CD14-positive monocyte (primary cell): ENCODE results near the gene FAM120B. TPM values are rescaled to one million over a fixed set of nuclear protein-coding genes. Genes with fewer than 3 reads are reported as not detected.

Experiments used
- DNase-seq, 3 donors: peaks; one replicate each; pipeline ENCODE4 v3.0.0-alpha.2; 2011 to 2022
- H2AFZ ChIP-seq: 2 replicates; pipeline ENCODE4 v1.6.0; 2012; ENCODE audit warnings: mild to moderate bottlenecking, low read depth, low read length, inconsistent platforms; ENCODE audit not compliant: insufficient read depth, poor library complexity, severe bottlenecking
- H3K27ac ChIP-seq, 2 donors: 1 replicate in 1 of 2; 2 replicates in 1 of 2; pipeline ENCODE4 v1.5.1; 2012 to 2013; ENCODE audit warnings: low read length in 2 of 2, control low read depth in 1 of 2, inconsistent platforms in 1 of 2, low read depth in 1 of 2, mild to moderate bottlenecking in 1 of 2
- H3K27me3 ChIP-seq, 2 donors: one replicate each; pipeline versions ENCODE4 v1.6.0 to v1.6.1; 2011 to 2013; ENCODE audit warnings: low read length in 2 of 2; ENCODE audit not compliant: control insufficient read depth in 2 of 2, insufficient read depth in 2 of 2
- H3K36me3 ChIP-seq, 2 donors: replicated peaks in 1 of 2; 1 replicate in 1 of 2; 2 replicates in 1 of 2; pipeline versions ENCODE4 v1.5.1 to v1.6.1; 2012 to 2013; ENCODE audit warnings: low read length in 2 of 2, control low read depth in 1 of 2, inconsistent platforms in 1 of 2, mild to moderate bottlenecking in 1 of 2; ENCODE audit not compliant: insufficient read depth in 2 of 2, control insufficient read depth in 1 of 2
- H3K4me1 ChIP-seq, 2 donors: 1 replicate in 1 of 2; 2 replicates in 1 of 2; pipeline versions ENCODE4 v1.5.1 to v1.6.1; 2012 to 2013; ENCODE audit warnings: low read length in 2 of 2, control low read depth in 1 of 2, inconsistent platforms in 1 of 2, mild to moderate bottlenecking in 1 of 2, moderate library complexity in 1 of 2; ENCODE audit not compliant: insufficient read depth in 2 of 2, control insufficient read depth in 1 of 2
- H3K4me2 ChIP-seq: replicated peaks from 2 replicates; pipeline ENCODE3; 2012; ENCODE audit warnings: low read length, moderate library complexity, mild to moderate bottlenecking; ENCODE audit not compliant: poor library complexity, severe bottlenecking; ENCODE audit errors: extremely low read depth
- H3K4me3 ChIP-seq, 3 experiments: fragments of 200-600 bp in 1 of 3; sonication (generic) in 1 of 3; replicated peaks in 1 of 3; 1 replicate in 2 of 3; 2 replicates in 1 of 3; pipeline ENCODE4 v1.5.1; 2011 to 2013; ENCODE audit warnings: low read length in 3 of 3, mild to moderate bottlenecking in 3 of 3, control low read depth in 2 of 3, low read depth in 2 of 3, inconsistent platforms in 1 of 3, moderate library complexity in 1 of 3
- H3K79me2 ChIP-seq: 2 replicates; pipeline ENCODE4 v1.6.0; 2012; ENCODE audit warnings: mild to moderate bottlenecking, control low read depth, inconsistent platforms, low read length, moderate library complexity; ENCODE audit not compliant: insufficient read depth
- H3K9ac ChIP-seq: 2 replicates; pipeline ENCODE4 v1.6.0; 2017; ENCODE audit warnings: low read length, mild to moderate bottlenecking; ENCODE audit not compliant: insufficient read depth, poor library complexity, severe bottlenecking
- H3K9me3 ChIP-seq, 2 donors: replicated peaks in 1 of 2; 1 replicate in 1 of 2; 2 replicates in 1 of 2; pipeline versions ENCODE4 v1.5.1 to v1.6.1; 2012 to 2013; ENCODE audit warnings: low read length in 2 of 2, control low read depth in 1 of 2; ENCODE audit not compliant: control insufficient read depth in 1 of 2, insufficient read depth in 1 of 2
- H4K20me1 ChIP-seq: 2 replicates; pipeline ENCODE4 v1.6.0; 2012; ENCODE audit warnings: mild to moderate bottlenecking, low read length, control low read depth, moderate library complexity; ENCODE audit not compliant: insufficient read depth
- H3K27ac Mint-ChIP-seq, 7 donors: one replicate each; pipeline ENCODE4 v1.8.0; 2020; ENCODE audit warnings: mild to moderate bottlenecking in 7 of 7, mixed read lengths in 7 of 7, moderate library complexity in 6 of 7, inconsistent platforms in 2 of 7
- H3K27me3 Mint-ChIP-seq, 3 donors: one replicate each; pipeline ENCODE4 v1.8.0; 2021 to 2022; ENCODE audit warnings: low read depth in 3 of 3, mild to moderate bottlenecking in 3 of 3, mixed read lengths in 3 of 3, moderate library complexity in 3 of 3, inconsistent platforms in 1 of 3
- H3K36me3 Mint-ChIP-seq, 2 donors: one replicate each; pipeline ENCODE4 v1.8.0; 2020; ENCODE audit warnings: mixed read lengths in 2 of 2, inconsistent platforms in 1 of 2, mild to moderate bottlenecking in 1 of 2
- H3K4me1 Mint-ChIP-seq: one replicate; pipeline ENCODE4 v1.8.0; 2020; ENCODE audit warnings: mild to moderate bottlenecking, mixed read lengths
- H3K4me3 Mint-ChIP-seq, 2 donors: one replicate each; pipeline ENCODE4 v1.8.0; 2020; ENCODE audit warnings: mild to moderate bottlenecking in 2 of 2, mixed read lengths in 2 of 2, moderate library complexity in 1 of 2
- H3K9me3 Mint-ChIP-seq, 7 donors: one replicate each; pipeline ENCODE4 v1.8.0; 2020 to 2022; ENCODE audit warnings: mixed read lengths in 7 of 7, mild to moderate bottlenecking in 6 of 7, moderate library complexity in 6 of 7, inconsistent platforms in 2 of 7
- WGBS: methylation state at CpG from one replicate; pipeline ENCODE4 v1.1.5; 2013; ENCODE audit warnings: missing lambda C conversion rate; ENCODE audit not compliant: insufficient coverage; 5-methylcytosine and 5-hydroxymethylcytosine counted together
- intact Hi-C, 2 donors: fragments of 100-400 bp; cut with micrococcal nuclease; formaldehyde crosslinking; loops; one replicate each; pipeline versions ENCODE4 v1.15.0 to v1.15.1; 2023
- polyA plus RNA-seq, 3 donors: library from polyadenylated mRNA; depleted of rRNA in 1 of 3; unstranded in 2 of 3; stranded (reverse) in 1 of 3; fragments of 300-500 nt in 2 of 3; fragments of >200 nt in 1 of 3; fragmentation: Illumina TruSeq in 2 of 3; gene quantifications; 1 replicate in 2 of 3; 2 replicates in 1 of 3; pipeline ENCODE4 v1.2.3, GENCODE V29; 2012 to 2021
- TF ChIP-seq, protein P1 (sequence below): fragments of 200-600 bp; IDR thresholded peaks from one replicate; pipeline ENCODE4 v1.8.0; 2022; ENCODE audit warnings: antibody characterized with exemption, mild to moderate bottlenecking

The FAM120B gene
- polyA plus RNA-seq, 3 donors, result 10.6 to 20.2 (median 11.2) TPM

DNA sequence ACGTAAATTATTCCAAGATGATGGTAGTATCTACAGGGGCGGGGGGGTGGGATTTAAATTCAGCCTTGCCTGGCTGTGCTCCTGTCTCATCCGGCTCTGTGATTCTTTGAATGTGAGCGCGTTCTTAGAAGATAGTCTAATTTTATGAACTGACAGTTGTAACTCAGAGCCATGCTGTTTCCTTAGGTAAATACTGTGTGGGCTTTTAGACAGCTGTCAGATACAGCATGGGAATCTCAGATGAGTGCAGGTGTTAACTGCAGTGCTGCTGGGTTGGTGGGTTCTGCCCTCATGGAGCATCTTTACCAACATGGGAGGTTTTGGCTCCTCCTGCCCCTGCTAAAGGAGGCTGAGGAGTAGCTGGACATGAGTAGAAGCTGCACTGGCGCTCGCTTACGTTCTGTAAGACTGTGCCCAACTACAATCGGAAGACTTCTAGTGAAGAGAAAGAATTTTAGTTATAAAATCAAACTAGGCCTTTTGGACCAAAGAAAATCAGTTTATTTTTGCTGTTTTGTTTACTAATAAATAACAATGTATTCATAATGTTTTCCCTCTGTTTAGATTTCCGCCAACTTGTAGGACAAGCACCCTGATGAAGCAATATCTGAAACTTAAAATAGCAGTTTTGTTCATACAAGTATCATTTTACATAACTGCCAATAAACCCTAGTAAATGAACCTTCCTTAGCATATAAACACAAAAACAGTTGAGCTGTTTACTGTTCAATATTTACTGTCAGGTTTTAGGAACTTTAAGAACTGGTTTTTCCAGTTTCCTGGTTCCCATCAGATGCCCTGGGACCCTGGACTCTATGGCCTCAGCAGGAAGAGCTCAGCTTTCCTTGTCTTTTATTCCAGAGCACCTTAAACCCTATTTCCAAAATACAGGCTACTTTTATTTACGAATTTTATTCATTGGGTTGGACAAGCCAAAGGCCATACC, 66.1 kb downstream of the FAM120B start:
- H2AFZ ChIP-seq, result no peak overlapping the region
- no peaks in the 10 kb centered on the region for H3K79me2 ChIP-seq
- H3K9me3 Mint-ChIP-seq, result no peaks in the 10 kb centered on the region
- peak overlapping the region in 1 of 7 donors; percentile 46 for H3K27ac Mint-ChIP-seq
- H4K20me1 ChIP-seq, result no peaks in the 10 kb centered on the region
- H3K27ac ChIP-seq, result no peak overlapping the region
- H3K4me3 ChIP-seq, result no peak overlapping the region
- no peak overlapping the region for H3K9ac ChIP-seq
- peaks cover 17 to 71% of the 10 kb centered on the region in 2 donors for H3K36me3 ChIP-seq
- no peaks in the 10 kb centered on the region for H3K27me3 Mint-ChIP-seq
- H3K9me3 ChIP-seq, result no peaks in the 10 kb centered on the region
- H3K4me3 Mint-ChIP-seq, result no peak overlapping the region
- peaks cover 0 to 38% of the 10 kb centered on the region in 2 donors for H3K4me1 ChIP-seq
- peaks cover 48 to 56% of the 10 kb centered on the region in 2 donors for H3K36me3 Mint-ChIP-seq
- no peaks in the 10 kb centered on the region for H3K27me3 ChIP-seq
- DNase-seq, result no peak
- TF ChIP-seq, protein P1, sequence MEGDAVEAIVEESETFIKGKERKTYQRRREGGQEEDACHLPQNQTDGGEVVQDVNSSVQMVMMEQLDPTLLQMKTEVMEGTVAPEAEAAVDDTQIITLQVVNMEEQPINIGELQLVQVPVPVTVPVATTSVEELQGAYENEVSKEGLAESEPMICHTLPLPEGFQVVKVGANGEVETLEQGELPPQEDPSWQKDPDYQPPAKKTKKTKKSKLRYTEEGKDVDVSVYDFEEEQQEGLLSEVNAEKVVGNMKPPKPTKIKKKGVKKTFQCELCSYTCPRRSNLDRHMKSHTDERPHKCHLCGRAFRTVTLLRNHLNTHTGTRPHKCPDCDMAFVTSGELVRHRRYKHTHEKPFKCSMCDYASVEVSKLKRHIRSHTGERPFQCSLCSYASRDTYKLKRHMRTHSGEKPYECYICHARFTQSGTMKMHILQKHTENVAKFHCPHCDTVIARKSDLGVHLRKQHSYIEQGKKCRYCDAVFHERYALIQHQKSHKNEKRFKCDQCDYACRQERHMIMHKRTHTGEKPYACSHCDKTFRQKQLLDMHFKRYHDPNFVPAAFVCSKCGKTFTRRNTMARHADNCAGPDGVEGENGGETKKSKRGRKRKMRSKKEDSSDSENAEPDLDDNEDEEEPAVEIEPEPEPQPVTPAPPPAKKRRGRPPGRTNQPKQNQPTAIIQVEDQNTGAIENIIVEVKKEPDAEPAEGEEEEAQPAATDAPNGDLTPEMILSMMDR, result no peak
- no peak overlapping the region for H3K4me2 ChIP-seq
- intact Hi-C loops, result no loop called here
- no CpG with 5 or more reads among the region's 11 CpGs for WGBS
- H3K4me1 Mint-ChIP-seq, result peaks cover 35% of the 10 kb centered on the region

DNA sequence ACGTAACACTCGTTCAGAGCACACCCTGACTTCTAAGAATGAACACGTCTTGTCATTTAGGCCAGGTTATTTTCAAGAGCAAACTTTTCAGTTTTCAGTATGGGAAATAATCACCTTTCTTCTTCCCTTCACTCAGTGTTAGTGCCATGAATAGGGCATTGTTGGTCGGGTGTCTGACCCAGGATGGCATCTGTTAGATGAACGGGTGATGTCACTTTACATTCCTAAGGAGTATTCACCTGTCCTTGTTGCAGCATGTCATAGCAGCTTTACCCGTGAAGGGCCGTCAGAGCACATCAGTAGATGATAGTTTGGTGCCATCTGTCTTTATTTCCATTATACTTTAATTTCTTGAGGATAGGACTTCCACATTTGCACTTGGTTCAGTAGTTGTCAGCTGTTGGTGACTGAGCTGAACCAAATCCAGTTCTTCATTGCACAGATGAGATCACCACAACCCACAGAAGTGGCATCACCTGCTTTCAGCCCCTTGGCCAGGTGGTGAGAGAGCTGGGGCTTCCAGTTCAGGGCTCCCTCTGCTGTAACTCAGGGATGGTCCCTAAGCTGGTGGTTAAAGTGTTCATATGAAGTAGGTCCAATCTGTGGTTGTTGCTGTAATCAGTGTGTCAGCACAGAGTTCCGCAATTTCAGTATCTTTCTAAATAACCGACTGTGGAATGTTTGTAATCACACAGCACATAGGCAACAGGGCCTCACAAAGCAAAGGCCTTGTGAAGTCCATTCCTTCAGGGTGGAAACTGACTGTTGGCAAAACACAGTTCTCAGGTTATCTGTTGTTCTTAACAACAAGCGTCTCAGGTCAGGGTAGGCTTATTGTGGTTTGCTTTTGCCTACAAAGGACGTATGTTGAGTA, 68.2 kb downstream of the FAM120B start:
- Histone ChIP-seq H3K79me2 (no peaks in the 10 kb centered on the region), H3K4me2 (no peak overlapping the region), H3K9ac (no peak overlapping the region), H3K4me1 (peaks cover 0 to 43% of the 10 kb centered on the region in 2 donors), H3K27me3 (no peaks in the 10 kb centered on the region), H3K9me3 (no peaks in the 10 kb centered on the region), H4K20me1 (no peaks in the 10 kb centered on the region), H3K4me3 (no peak overlapping the region), H3K36me3 (peaks cover 13 to 49% of the 10 kb centered on the region in 2 donors), H3K27ac (peak overlapping the region; percentile 26 to 39), H2AFZ (no peak overlapping the region)
- Mint-ChIP-seq H3K27ac (peak overlapping the region; percentile 24 to 87 (median 76)), H3K4me3 (no peak overlapping the region), H3K4me1 (peaks cover 43% of the 10 kb centered on the region), H3K9me3 (no peaks in the 10 kb centered on the region), H3K27me3 (no peaks in the 10 kb centered on the region), H3K36me3 (peaks cover 35 to 48% of the 10 kb centered on the region in 2 donors)
- peak; percentile 3 to 67 (median 29) for DNase-seq
- intact Hi-C loops, result no loop called here
- 60% methylated on average over 1 of the region's 11 CpGs for WGBS
- TF ChIP-seq, protein P1, result no peak
